Retina (tissue), 1 donor: ENCODE results near the gene CALN1.
"Not testable (repeated sequence)": the region's sequence is repeated elsewhere in the genome, so short reads cannot be mapped to it uniquely, and the experiment has no call there.

ENCODE experiments used
- DNase-seq: peaks from one replicate; pipeline ENCODE4 v3.0.0-alpha.2; 2016

CALN1 gene

GRCh38 chr7:72412121-72412618 lies at the start of gene CALN1:
CALN1 (minus strand) TSS chr7:72412338.
- DNase-seq, result not testable (repeated sequence)

- DNase-seq, result no peak
Observed at GRCh38 chr7:72453471-72453870, 41.3 kb upstream of the CALN1 start.

GRCh38 chr7:72447465-72448204 lies 35.5 kb upstream of the CALN1 start:
- DNase-seq, result no peak

- peak; percentile 47 for DNase-seq
Observed at GRCh38 chr7:72446591-72447462, 34.7 kb upstream of the CALN1 start.

- DNase-seq, result no peak
Observed at GRCh38 chr7:72446131-72446530, 34.0 kb upstream of the CALN1 start.

- no peak for DNase-seq
Observed at GRCh38 chr7:72445580-72445979, 33.4 kb upstream of the CALN1 start.

GRCh38 chr7:72445075-72445474 lies 32.9 kb upstream of the CALN1 start:
- no peak for DNase-seq

GRCh38 chr7:72444026-72444776 lies 32.1 kb upstream of the CALN1 start:
- no peak for DNase-seq

GRCh38 chr7:72441791-72442190 lies 29.7 kb upstream of the CALN1 start:
- no peak for DNase-seq

- DNase-seq, result no peak
Observed at GRCh38 chr7:72438491-72438890, 26.4 kb upstream of the CALN1 start.

GRCh38 chr7:72437610-72438009 lies 25.5 kb upstream of the CALN1 start:
- DNase-seq, result no peak

- DNase-seq, result no peak
Observed at GRCh38 chr7:72437061-72437585, 25.0 kb upstream of the CALN1 start.

GRCh38 chr7:72435925-72436480 lies 23.9 kb upstream of the CALN1 start:
- DNase-seq, result peak; percentile 66

- peak; percentile 83 for DNase-seq
Observed at GRCh38 chr7:72435366-72435765, 23.2 kb upstream of the CALN1 start.

GRCh38 chr7:72430531-72430930 lies 18.4 kb upstream of the CALN1 start:
- DNase-seq, result no peak

- no peak for DNase-seq
Observed at GRCh38 chr7:72429316-72429715, 17.2 kb upstream of the CALN1 start.

GRCh38 chr7:72416846-72417245 lies 4.7 kb upstream of the CALN1 start:
- DNase-seq, result no peak

GRCh38 chr7:72415586-72415985 lies 3.4 kb upstream of the CALN1 start:
- no peak for DNase-seq

- DNase-seq, result no peak
Observed at GRCh38 chr7:72413886-72414285, 1.7 kb upstream of the CALN1 start.

- DNase-seq, result no peak
Observed at GRCh38 chr7:72413290-72413689, 1.2 kb upstream of the CALN1 start.

- no peak for DNase-seq
Observed at GRCh38 chr7:72411419-72411818, 719 bp downstream of the CALN1 start.

GRCh38 chr7:72409638-72410015 lies 2.5 kb downstream of the CALN1 start:
- no peak for DNase-seq
